KMS-11 (cell line): ENCODE data around the gene VWF.

Source experiments
- H2AFZ ChIP-seq: fragments of 200-600 bp; sonication (generic); 2 replicates; pipeline ENCODE4 v1.6.1; 2016; ENCODE audit warnings: antibody characterized with exemption, mixed run types, low read depth
- H3K27ac ChIP-seq: fragments of 200-600 bp; sonication (generic); 2 replicates; pipeline ENCODE4 v1.6.1; 2016; ENCODE audit warnings: mild to moderate bottlenecking, mixed run types
- H3K27me3 ChIP-seq: fragments of 200-600 bp; sonication (generic); 2 replicates; pipeline ENCODE4 v1.6.1; 2017; ENCODE audit warnings: mild to moderate bottlenecking, low read depth, mixed run types, moderate library complexity; ENCODE audit not compliant: insufficient read depth
- H3K36me3 ChIP-seq: fragments of 200-600 bp; sonication (generic); 2 replicates; pipeline ENCODE4 v1.6.1; 2017; ENCODE audit warnings: mild to moderate bottlenecking, mixed run types; ENCODE audit not compliant: insufficient read depth
- H3K4me1 ChIP-seq: fragments of 200-600 bp; sonication (generic); 2 replicates; pipeline ENCODE4 v1.6.1; 2016; ENCODE audit warnings: mild to moderate bottlenecking, low read depth, mixed run types; ENCODE audit not compliant: poor library complexity, severe bottlenecking
- H3K4me2 ChIP-seq: fragments of 200-600 bp; sonication (generic); 2 replicates; pipeline ENCODE4 v1.7.0; 2016; ENCODE audit warnings: mild to moderate bottlenecking, mixed run types
- H3K4me3 ChIP-seq: fragments of 200-600 bp; sonication (generic); IDR thresholded peaks from 2 replicates; pipeline ENCODE4 v1.6.1; 2017; ENCODE audit warnings: low read depth, low read length, mixed read lengths; ENCODE audit not compliant: insufficient read depth
- H3K79me2 ChIP-seq: fragments of 200-600 bp; sonication (generic); 2 replicates; pipeline ENCODE4 v1.6.1; 2016; ENCODE audit warnings: low read depth, mixed run types; ENCODE audit not compliant: insufficient read depth
- H3K9ac ChIP-seq: fragments of 200-600 bp; sonication (generic); 2 replicates; pipeline ENCODE4 v1.6.1; 2016; ENCODE audit warnings: mild to moderate bottlenecking, mixed run types
- H4K20me1 ChIP-seq: fragments of 200-600 bp; sonication (generic); 2 replicates; pipeline ENCODE4 v1.6.1; 2016; ENCODE audit warnings: mild to moderate bottlenecking, mixed run types; ENCODE audit not compliant: insufficient read depth
- TF ChIP-seq, protein P1 (sequence below): fragments of 200-600 bp; sonication (generic); conservative IDR thresholded peaks from 2 replicates; pipeline ENCODE4 v1.6.1; 2017; ENCODE audit warnings: low read depth, mild to moderate bottlenecking, antibody characterized with exemption, low read length, moderate library complexity, mixed read lengths

Gene VWF

DNA sequence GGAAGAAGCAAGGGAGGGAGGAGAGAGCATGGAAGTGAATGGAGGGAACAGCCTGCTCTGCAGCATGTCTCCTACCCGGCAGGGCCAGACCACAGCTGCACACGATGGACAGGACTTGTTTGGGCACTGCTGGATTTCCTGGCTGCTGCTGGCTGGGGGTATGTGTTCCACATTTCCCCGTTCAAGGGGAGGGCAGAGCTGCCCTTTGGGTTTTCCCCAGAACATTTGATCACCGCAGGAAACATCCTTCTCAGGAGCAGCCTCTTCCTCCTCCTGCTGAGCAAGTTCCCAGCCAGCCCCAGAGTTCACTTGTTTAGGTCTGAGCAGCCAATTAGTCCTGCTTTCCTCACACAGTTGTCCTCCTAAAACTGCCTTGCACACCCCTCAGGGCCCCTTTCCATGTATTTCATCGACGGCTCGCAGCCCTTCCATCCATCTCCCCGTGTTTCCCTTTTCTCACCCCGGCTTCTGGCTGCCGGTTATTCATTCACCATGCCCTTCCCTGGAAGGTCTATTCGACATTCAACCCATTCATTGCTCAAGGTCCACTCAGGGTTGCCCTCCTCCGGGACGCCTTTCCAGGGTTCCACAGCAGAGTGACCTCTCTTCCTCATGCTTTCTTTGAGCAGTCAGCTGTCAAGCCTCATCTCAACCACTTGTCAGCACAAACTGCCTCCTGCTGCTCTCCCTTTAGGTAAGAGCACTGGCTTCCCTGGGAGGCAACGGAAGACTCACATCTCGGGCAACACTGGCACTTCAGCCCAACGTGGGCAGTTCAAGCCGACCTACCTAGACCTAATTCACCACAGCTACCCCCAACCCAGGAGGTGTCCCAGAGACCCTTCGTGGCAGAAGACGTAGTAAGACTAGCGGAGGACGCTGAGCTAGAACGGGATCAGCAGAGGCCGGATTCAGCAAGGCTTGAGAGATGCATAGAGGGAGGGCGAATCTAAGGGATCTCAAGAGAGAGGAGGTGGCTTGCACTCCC is 159.3 kb downstream of the VWF start:
- H3K4me3 ChIP-seq: no peak overlapping the region
- no peaks in the 10 kb centered on the region for H3K36me3 ChIP-seq
- no peak overlapping the region for H3K4me2 ChIP-seq
- no peaks in the 10 kb centered on the region for H3K27me3 ChIP-seq
- H3K9ac ChIP-seq: no peak overlapping the region
- H3K4me1 ChIP-seq: no peaks in the 10 kb centered on the region
- no peak overlapping the region for H3K27ac ChIP-seq
- no peaks in the 10 kb centered on the region for H4K20me1 ChIP-seq
- no peak overlapping the region for H2AFZ ChIP-seq
- TF ChIP-seq, protein P1, sequence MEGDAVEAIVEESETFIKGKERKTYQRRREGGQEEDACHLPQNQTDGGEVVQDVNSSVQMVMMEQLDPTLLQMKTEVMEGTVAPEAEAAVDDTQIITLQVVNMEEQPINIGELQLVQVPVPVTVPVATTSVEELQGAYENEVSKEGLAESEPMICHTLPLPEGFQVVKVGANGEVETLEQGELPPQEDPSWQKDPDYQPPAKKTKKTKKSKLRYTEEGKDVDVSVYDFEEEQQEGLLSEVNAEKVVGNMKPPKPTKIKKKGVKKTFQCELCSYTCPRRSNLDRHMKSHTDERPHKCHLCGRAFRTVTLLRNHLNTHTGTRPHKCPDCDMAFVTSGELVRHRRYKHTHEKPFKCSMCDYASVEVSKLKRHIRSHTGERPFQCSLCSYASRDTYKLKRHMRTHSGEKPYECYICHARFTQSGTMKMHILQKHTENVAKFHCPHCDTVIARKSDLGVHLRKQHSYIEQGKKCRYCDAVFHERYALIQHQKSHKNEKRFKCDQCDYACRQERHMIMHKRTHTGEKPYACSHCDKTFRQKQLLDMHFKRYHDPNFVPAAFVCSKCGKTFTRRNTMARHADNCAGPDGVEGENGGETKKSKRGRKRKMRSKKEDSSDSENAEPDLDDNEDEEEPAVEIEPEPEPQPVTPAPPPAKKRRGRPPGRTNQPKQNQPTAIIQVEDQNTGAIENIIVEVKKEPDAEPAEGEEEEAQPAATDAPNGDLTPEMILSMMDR: no peak
- no peaks in the 10 kb centered on the region for H3K79me2 ChIP-seq

DNA sequence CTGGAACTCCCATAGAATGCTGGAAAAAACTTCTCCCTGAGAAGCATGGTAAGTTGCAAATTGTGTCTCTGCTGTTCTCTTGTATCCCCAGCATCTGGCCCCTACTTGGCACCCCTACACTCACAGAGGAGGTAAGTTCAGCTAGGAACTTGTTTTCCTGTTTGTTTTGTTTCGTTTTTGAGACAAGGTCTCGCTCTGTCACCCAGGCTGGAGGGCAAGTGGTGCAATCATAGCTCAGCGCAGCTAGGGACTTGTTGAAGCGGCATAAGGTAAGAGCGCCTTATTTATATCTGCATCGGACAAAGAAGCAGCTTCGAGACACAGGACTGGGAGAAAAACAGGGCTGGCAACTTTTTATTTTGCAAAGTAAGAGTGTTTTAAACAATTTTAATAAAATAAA is 161.0 kb downstream of the VWF start:
- no peak overlapping the region for H2AFZ ChIP-seq
- TF ChIP-seq, protein P1: no peak

DNA sequence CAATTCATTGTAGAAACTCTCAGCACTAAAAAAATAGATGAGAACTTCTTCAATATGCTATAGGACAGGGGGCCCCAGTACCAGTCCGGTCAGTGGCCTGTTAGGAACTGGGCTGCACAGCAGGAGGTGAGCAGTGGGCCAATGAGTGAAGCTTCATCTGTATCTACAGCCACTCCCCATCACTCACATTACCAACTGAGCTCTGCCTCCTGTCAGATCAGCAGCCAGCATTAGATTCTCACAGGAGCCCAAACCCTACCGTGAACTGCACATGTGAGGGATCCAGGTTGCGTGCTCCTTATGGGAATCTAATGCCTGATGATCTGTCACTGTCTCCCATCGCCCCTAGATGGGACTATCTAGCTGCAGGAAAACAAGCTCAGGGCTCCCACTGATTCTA is 163.7 kb downstream of the VWF start:
- Histone ChIP-seq H3K4me2 (no peak overlapping the region), H2AFZ (no peak overlapping the region), H3K4me3 (no peak overlapping the region), H3K9ac (no peak overlapping the region), H3K36me3 (no peaks in the 10 kb centered on the region), H3K79me2 (no peaks in the 10 kb centered on the region), H3K27ac (no peak overlapping the region), H3K27me3 (no peaks in the 10 kb centered on the region), H3K4me1 (no peaks in the 10 kb centered on the region), H4K20me1 (no peaks in the 10 kb centered on the region)
- TF ChIP-seq, protein P1: no peak

More for the DNA sequence above, 161.0 kb downstream of the VWF start:
- H4K20me1 ChIP-seq: no peaks in the 10 kb centered on the region
- no peak overlapping the region for H3K9ac ChIP-seq
- no peaks in the 10 kb centered on the region for H3K27me3 ChIP-seq
- no peak overlapping the region for H3K4me2 ChIP-seq
- no peak overlapping the region for H3K27ac ChIP-seq
- H3K4me1 ChIP-seq: no peaks in the 10 kb centered on the region
- H3K36me3 ChIP-seq: no peaks in the 10 kb centered on the region
- no peak overlapping the region for H3K4me3 ChIP-seq
- H3K79me2 ChIP-seq: no peaks in the 10 kb centered on the region

DNA sequence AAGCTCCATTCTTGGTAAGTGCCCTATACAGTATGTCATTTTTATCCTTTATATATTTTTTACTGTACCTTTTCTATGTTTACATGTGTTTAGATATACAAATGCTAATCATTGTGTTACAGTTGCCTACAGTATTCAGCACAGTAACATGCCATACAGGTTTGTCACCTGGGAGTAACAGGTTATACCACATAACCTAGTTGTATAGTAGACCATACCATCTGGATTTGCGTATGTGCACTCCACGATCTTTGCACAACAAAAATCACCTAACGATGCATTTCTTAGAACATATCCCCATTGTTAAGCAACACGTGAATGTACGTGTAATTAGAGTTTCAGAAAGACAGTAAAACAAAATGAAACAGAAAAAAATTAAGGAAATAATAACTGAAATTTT is 167.5 kb downstream of the VWF start:
- H3K27ac ChIP-seq: no peak overlapping the region
- no peaks in the 10 kb centered on the region for H3K36me3 ChIP-seq

More for the DNA sequence above, 167.5 kb downstream of the VWF start:
- H3K4me1 ChIP-seq: no peaks in the 10 kb centered on the region
- no peaks in the 10 kb centered on the region for H4K20me1 ChIP-seq
- no peak overlapping the region for H2AFZ ChIP-seq
- H3K79me2 ChIP-seq: no peaks in the 10 kb centered on the region
- H3K4me3 ChIP-seq: no peak overlapping the region
- no peak overlapping the region for H3K4me2 ChIP-seq
- TF ChIP-seq, protein P1: no peak
- H3K27me3 ChIP-seq: no peaks in the 10 kb centered on the region
- H3K9ac ChIP-seq: no peak overlapping the region
